ENCODE results near the gene FSTL4. TPM values are rescaled to one million over a fixed set of nuclear protein-coding genes. Genes with fewer than 3 reads are reported as not detected.

Gene FSTL4
- total RNA-seq, 2 donors from 2014 or later = not detected

GRCh38 chr5:133607451-133607850 lies 4.9 kb downstream of the FSTL4 start:
- H3K27me3 ChIP-seq = peaks cover 0 to 14% of the 10 kb centered on the region in 2 donors
- no peaks in the 10 kb centered on the region for H3K9me3 ChIP-seq
- no peak for DNase-seq (ENCODE audit: low spot score)
- H3K36me3 ChIP-seq = no peaks in the 10 kb centered on the region
- no peak overlapping the region for H3K4me3 ChIP-seq
- no peak overlapping the region for H3K27ac ChIP-seq
- peaks cover 0 to 25% of the 10 kb centered on the region in 2 donors for H3K4me1 ChIP-seq
- TF ChIP-seq CTCF (IDR thresholded peaks at IDR 0.05) = no peak

GRCh38 chr5:133606835-133607234 lies 5.5 kb downstream of the FSTL4 start:
- no peak for TF ChIP-seq CTCF (IDR thresholded peaks at IDR 0.05)
- no peak overlapping the region for H3K4me3 ChIP-seq
- no peaks in the 10 kb centered on the region for H3K9me3 ChIP-seq
- H3K36me3 ChIP-seq = no peaks in the 10 kb centered on the region
- peaks cover 0 to 8% of the 10 kb centered on the region in 2 donors for H3K27me3 ChIP-seq
- H3K27ac ChIP-seq = no peak overlapping the region
- H3K4me1 ChIP-seq = peaks cover 0 to 18% of the 10 kb centered on the region in 2 donors
- no peak for DNase-seq (ENCODE audit: low spot score)

GRCh38 chr5:133605323-133605722 lies 7.0 kb downstream of the FSTL4 start:
- H3K27me3 ChIP-seq = no peaks in the 10 kb centered on the region
- DNase-seq (ENCODE audit: low spot score) = no peak
- no peak overlapping the region for H3K4me3 ChIP-seq
- H3K27ac ChIP-seq = no peak overlapping the region
- peaks cover 0 to 6% of the 10 kb centered on the region in 2 donors for H3K4me1 ChIP-seq
- H3K9me3 ChIP-seq = no peaks in the 10 kb centered on the region
- no peaks in the 10 kb centered on the region for H3K36me3 ChIP-seq
- TF ChIP-seq CTCF (IDR thresholded peaks at IDR 0.05) = no peak

GRCh38 chr5:133603711-133604110 lies 8.6 kb downstream of the FSTL4 start:
- no peak for TF ChIP-seq CTCF (IDR thresholded peaks at IDR 0.05)
- no peak for DNase-seq (ENCODE audit: low spot score)
- H3K27me3 ChIP-seq = no peaks in the 10 kb centered on the region

GRCh38 chr5:133602835-133603380 lies 9.4 kb downstream of the FSTL4 start:
- Histone ChIP-seq H3K9me3 (no peaks in the 10 kb centered on the region), H3K36me3 (no peaks in the 10 kb centered on the region), H3K27me3 (no peaks in the 10 kb centered on the region), H3K4me1 (peaks cover 0 to 6% of the 10 kb centered on the region in 2 donors), H3K27ac (no peak overlapping the region), H3K4me3 (no peak overlapping the region)
- no peak for DNase-seq (ENCODE audit: low spot score)
- no peak for TF ChIP-seq CTCF (IDR thresholded peaks at IDR 0.05)

More at GRCh38 chr5:133603711-133604110, 8.6 kb downstream of the FSTL4 start:
- H3K4me1 ChIP-seq = peaks cover 0 to 6% of the 10 kb centered on the region in 2 donors
- H3K9me3 ChIP-seq = no peaks in the 10 kb centered on the region
- no peaks in the 10 kb centered on the region for H3K36me3 ChIP-seq
- H3K27ac ChIP-seq = no peak overlapping the region
- H3K4me3 ChIP-seq = no peak overlapping the region

GRCh38 chr5:133599600-133599999 lies 12.7 kb downstream of the FSTL4 start:
- H3K4me1 ChIP-seq = no peaks in the 10 kb centered on the region
- no peak for TF ChIP-seq CTCF (IDR thresholded peaks at IDR 0.05)

More at GRCh38 chr5:133599600-133599999, 12.7 kb downstream of the FSTL4 start:
- Histone ChIP-seq H3K27ac (no peak overlapping the region), H3K4me3 (no peak overlapping the region), H3K27me3 (no peaks in the 10 kb centered on the region), H3K36me3 (no peaks in the 10 kb centered on the region), H3K9me3 (no peaks in the 10 kb centered on the region)
- DNase-seq (ENCODE audit: low spot score) = no peak
